Esophagus squamous epithelium (tissue), 5 donors: ENCODE data around the gene CACNB2. TPM values are rescaled to one million over a fixed set of nuclear protein-coding genes. Genes with fewer than 3 reads are reported as not detected.

Experiments
- DNase-seq: peaks from one replicate; lab custom pipeline; 2025; lab: John Stamatoyannopoulos, UW
- H3K27ac ChIP-seq, 4 donors: fragments of 200-600 bp; sonication (generic); one replicate each; pipeline ENCODE4 v1.5.1; 2016 to 2019; ENCODE audit warnings: mild to moderate bottlenecking in 1 of 4
- H3K27me3 ChIP-seq, 4 donors: fragments of 200-600 bp; sonication (generic); 1 replicate in 3 of 4; 2 replicates in 1 of 4; pipeline versions ENCODE4 v1.5.1 to v1.6.0; 2017 to 2021; ENCODE audit warnings: antibody characterized with exemption in 1 of 4
- H3K36me3 ChIP-seq, 3 donors: fragments of 200-600 bp; sonication (generic); one replicate each; pipeline ENCODE4 v1.5.1; 2016 to 2019
- H3K4me1 ChIP-seq, 3 donors: fragments of 200-600 bp; sonication (generic); one replicate each; pipeline ENCODE4 v1.5.1; 2017 to 2019
- H3K4me3 ChIP-seq, 4 donors: fragments of 200-600 bp; sonication (generic); 1 replicate in 3 of 4; 2 replicates in 1 of 4; pipeline ENCODE4 v1.5.1; 2016 to 2019; ENCODE audit warnings: mild to moderate bottlenecking in 2 of 4, moderate library complexity in 1 of 4
- H3K9me3 ChIP-seq, 3 donors: fragments of 200-600 bp; sonication (generic); one replicate each; pipeline ENCODE4 v1.5.1; 2016 to 2019
- CTCF ChIP-seq, 6 experiments: fragments of 450-650 bp in 4 of 6; fragments of 200-600 bp in 2 of 6; sonication (generic) in 2 of 6; IDR thresholded peaks; one replicate each; pipeline ENCODE4 v1.5.1; 2016 to 2019; ENCODE audit warnings: antibody characterized with exemption in 6 of 6, mild to moderate bottlenecking in 4 of 6, moderate library complexity in 4 of 6
- POLR2A ChIP-seq, 4 donors: fragments of 450-650 bp; IDR thresholded peaks; one replicate each; pipeline ENCODE4 v1.6.1; 2017; ENCODE audit warnings: antibody characterized with exemption in 4 of 4, mild to moderate bottlenecking in 4 of 4, moderate library complexity in 3 of 4
- WGBS, 2 donors: methylation state at CpG; one replicate each; pipeline ENCODE4 v1.1.5; 2018; 5-methylcytosine and 5-hydroxymethylcytosine counted together
- intact Hi-C: fragments of 100-400 bp; cut with DNase I; formaldehyde crosslinking; loops from one replicate; pipeline ENCODE4 v1.15.0; 2022
- total RNA-seq, 4 donors: library from RNA; depleted of rRNA; stranded (reverse); fragments of >200 nt; gene quantifications; one replicate each; pipeline ENCODE4 v1.1.0, GENCODE V29; 2016
- donor health status: DM: yes; HTN: yes; CAD: no.

Gene CACNB2
- total RNA-seq, 4 donors from 2014 or later, result 0.91 to 37.0 (median 5.7) TPM

GRCh38 chr10:18312374-18313139, 172.3 kb downstream of the CACNB2 start:
- H3K4me3 ChIP-seq, result no peak overlapping the region
- H3K9me3 ChIP-seq, result no peaks in the 10 kb centered on the region
- intact Hi-C loops, result no loop called here
- no peaks in the 10 kb centered on the region for H3K27me3 ChIP-seq
- TF ChIP-seq POLR2A (IDR thresholded peaks at IDR 0.05) (no peak), CTCF (IDR thresholded peaks at IDR 0.05) (peak in 1 of 6 experiments; percentile 17)
- whole genome bisulfite sequencing, 2 donors, result 31 to 32% methylated on average over 7 of the region's 7 CpGs
- H3K27ac ChIP-seq, result peak overlapping the region in 3 of 4 donors; percentile 65 to 75 (median 67)
- DNase-seq, result no peak
- H3K36me3 ChIP-seq, result no peaks in the 10 kb centered on the region
- no peaks in the 10 kb centered on the region for H3K4me1 ChIP-seq

GRCh38 chr10:18313140-18313530, 172.9 kb downstream of the CACNB2 start:
- intact Hi-C loops, result no loop called here
- Histone ChIP-seq H3K4me1 (no peaks in the 10 kb centered on the region), H3K4me3 (no peak overlapping the region), H3K27ac (peak overlapping the region in 3 of 4 donors; percentile 65 to 75 (median 67)), H3K36me3 (no peaks in the 10 kb centered on the region), H3K9me3 (no peaks in the 10 kb centered on the region), H3K27me3 (no peaks in the 10 kb centered on the region)
- no peak for DNase-seq
- no peak for TF ChIP-seq CTCF (IDR thresholded peaks at IDR 0.05)
- WGBS, 2 donors, result 76 to 84% methylated on average over 10 of the region's 10 CpGs

GRCh38 chr10:18313626-18314025, 173.4 kb downstream of the CACNB2 start:
- peak overlapping the region in 3 of 4 donors; percentile 65 to 75 (median 67) for H3K27ac ChIP-seq
- WGBS, 2 donors, result 60 to 65% methylated on average over 6 of the region's 6 CpGs
- intact Hi-C loops, result no loop called here
- no peaks in the 10 kb centered on the region for H3K9me3 ChIP-seq
- TF ChIP-seq CTCF (IDR thresholded peaks at IDR 0.05) (no peak), POLR2A (IDR thresholded peaks at IDR 0.05) (no peak)
- H3K27me3 ChIP-seq, result no peaks in the 10 kb centered on the region
- H3K4me1 ChIP-seq, result no peaks in the 10 kb centered on the region
- no peak overlapping the region for H3K4me3 ChIP-seq
- DNase-seq, result no peak
- no peaks in the 10 kb centered on the region for H3K36me3 ChIP-seq

GRCh38 chr10:18319628-18320027, 179.4 kb downstream of the CACNB2 start:
- Histone ChIP-seq H3K4me3 (no peak overlapping the region), H3K9me3 (no peaks in the 10 kb centered on the region), H3K27ac (no peak overlapping the region), H3K27me3 (no peaks in the 10 kb centered on the region), H3K36me3 (no peaks in the 10 kb centered on the region), H3K4me1 (no peaks in the 10 kb centered on the region)
- WGBS, 2 donors, result 88 to 92% methylated on average over 3 of the region's 3 CpGs
- TF ChIP-seq CTCF (IDR thresholded peaks at IDR 0.05) (no peak), POLR2A (IDR thresholded peaks at IDR 0.05) (no peak)
- DNase-seq, result no peak
- intact Hi-C loops, result no loop called here

GRCh38 chr10:18321371-18321770, 181.1 kb downstream of the CACNB2 start:
- no peak for DNase-seq
- Histone ChIP-seq H3K36me3 (no peaks in the 10 kb centered on the region), H3K27ac (no peak overlapping the region), H3K27me3 (no peaks in the 10 kb centered on the region), H3K4me3 (no peak overlapping the region), H3K4me1 (no peaks in the 10 kb centered on the region), H3K9me3 (no peaks in the 10 kb centered on the region)
- intact Hi-C loops, result no loop called here
- TF ChIP-seq POLR2A (IDR thresholded peaks at IDR 0.05), result no peak
- no peak for TF ChIP-seq CTCF (IDR thresholded peaks at IDR 0.05)
- 60 to 80% methylated on average over 1 of the region's 1 CpG for WGBS, 2 donors
